ENCODE results near the gene FRMPD4. TPM values are rescaled to one million over a fixed set of nuclear protein-coding genes. Genes with fewer than 3 reads are reported as not detected.

Gene FRMPD4
- total and polyA plus RNA-seq, 10 of the 15 experiments (the other 5 are each of a cell fraction or from before 2014, with no cell fraction given) = not detected

DNA sequence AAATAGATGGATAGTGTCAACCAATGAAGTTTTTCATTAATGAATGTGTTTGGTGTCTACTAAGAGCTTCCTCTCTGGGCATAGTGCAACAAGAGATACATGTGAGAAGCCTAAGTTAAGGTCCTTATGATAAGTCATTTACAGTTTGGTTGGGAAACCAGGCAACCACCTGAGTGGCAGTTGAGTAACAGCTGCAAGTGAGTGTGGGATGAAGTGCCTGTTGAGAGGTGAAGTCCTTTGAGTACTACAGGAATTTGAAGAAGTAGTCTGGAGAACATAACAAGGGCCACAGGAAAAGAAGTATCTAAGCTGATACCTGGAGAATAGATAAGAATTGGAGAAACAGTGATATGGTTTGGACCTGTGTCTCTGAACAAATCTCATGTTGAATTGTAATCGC, 48.5 kb upstream of the FRMPD4 start:
- Histone ChIP-seq H3K27ac (ENCODE audit: control insufficient read depth, insufficient read depth) (no peak overlapping the region), H3K4me1 (ENCODE audit: control insufficient read depth, insufficient read depth, low read length) (no peaks in the 10 kb centered on the region), H3K79me2 (ENCODE audit: control insufficient read depth, insufficient read depth, low read length) (no peaks in the 10 kb centered on the region), H2AFZ (ENCODE audit: control insufficient read depth, low read depth, low read length) (no peak overlapping the region), H3K4me3 (no peak overlapping the region), H3K9ac (ENCODE audit: control insufficient read depth, insufficient read depth, low read length) (no peak overlapping the region), H3K36me3 (ENCODE audit: control insufficient read depth in 2 of 2, insufficient read depth in 2 of 2, low read length in 1 of 2) (no peaks in the 10 kb centered on the region), H3K9me3 (replicated peaks; ENCODE audit: control insufficient read depth, insufficient read depth, low read length) (no peaks in the 10 kb centered on the region), H3K27me3 (replicated peaks in 1 of 2; ENCODE audit: control insufficient read depth in 2 of 2, insufficient read depth in 2 of 2, low read length in 1 of 2) (no peaks in the 10 kb centered on the region), H4K20me1 (ENCODE audit: control insufficient read depth, insufficient read depth) (no peaks in the 10 kb centered on the region), H3K4me2 (ENCODE audit: control insufficient read depth, insufficient read depth) (no peak overlapping the region)
- BruUV-seq (replicated peaks) = no TSS peak
- DNase-seq (ENCODE audit: low read depth, low spot score) (no peak), FAIRE-seq (no peak), ATAC-seq (no peak)
- in situ Hi-C loops (cut with MboI) = loop anchor here (25.0 kb wide), 1 partner anchor 823 kb away; the partner anchor contains the start of gene TLR8
- 60% methylated on average over 1 of the region's 1 CpG for WGBS (ENCODE audit: insufficient coverage, insufficient replicate concordance, low lambda C conversion rate, missing lambda C conversion rate)
- TF ChIP-seq, protein P1, sequence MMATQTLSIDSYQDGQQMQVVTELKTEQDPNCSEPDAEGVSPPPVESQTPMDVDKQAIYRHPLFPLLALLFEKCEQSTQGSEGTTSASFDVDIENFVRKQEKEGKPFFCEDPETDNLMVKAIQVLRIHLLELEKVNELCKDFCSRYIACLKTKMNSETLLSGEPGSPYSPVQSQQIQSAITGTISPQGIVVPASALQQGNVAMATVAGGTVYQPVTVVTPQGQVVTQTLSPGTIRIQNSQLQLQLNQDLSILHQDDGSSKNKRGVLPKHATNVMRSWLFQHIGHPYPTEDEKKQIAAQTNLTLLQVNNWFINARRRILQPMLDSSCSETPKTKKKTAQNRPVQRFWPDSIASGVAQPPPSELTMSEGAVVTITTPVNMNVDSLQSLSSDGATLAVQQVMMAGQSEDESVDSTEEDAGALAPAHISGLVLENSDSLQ (IDR thresholded peaks at IDR 0.05) = no peak
- TF ChIP-seq SMARCA5 (IDR thresholded peaks at IDR 0.05) = no peak
- TF ChIP-seq SUZ12 (IDR thresholded peaks at IDR 0.05; ENCODE audit: unreplicated experiment) = no peak
- no peak for TF ChIP-seq ATF7 (IDR thresholded peaks at IDR 0.05; ENCODE audit: low read depth)
- TF ChIP-seq CHD4 (IDR thresholded peaks at IDR 0.05) = no peak
- TF ChIP-seq NBN (IDR thresholded peaks at IDR 0.05) = no peak
- TF ChIP-seq MYC (IDR thresholded peaks at IDR 0.05; ENCODE audit: insufficient read depth, insufficient read length, insufficient replicate concordance, low read length, severe bottlenecking) = no peak
- TF ChIP-seq TCF7 (IDR thresholded peaks at IDR 0.05; ENCODE audit: borderline replicate concordance) = no peak
- ChIA-PET RAD21 (ENCODE audit: unreplicated experiment) (no interaction called here), SMC1A (ENCODE audit: uncharacterized antibody, unreplicated experiment) (no interaction called here), POLR2A (no interaction called here), CTCF (no interaction called here)
- intact Hi-C loops (cut with micrococcal nuclease; ENCODE audit: unreplicated experiment) = loop anchor here (10.0 kb wide), 1 partner anchor 685 kb away; no protein-coding TSS in a partner anchor

DNA sequence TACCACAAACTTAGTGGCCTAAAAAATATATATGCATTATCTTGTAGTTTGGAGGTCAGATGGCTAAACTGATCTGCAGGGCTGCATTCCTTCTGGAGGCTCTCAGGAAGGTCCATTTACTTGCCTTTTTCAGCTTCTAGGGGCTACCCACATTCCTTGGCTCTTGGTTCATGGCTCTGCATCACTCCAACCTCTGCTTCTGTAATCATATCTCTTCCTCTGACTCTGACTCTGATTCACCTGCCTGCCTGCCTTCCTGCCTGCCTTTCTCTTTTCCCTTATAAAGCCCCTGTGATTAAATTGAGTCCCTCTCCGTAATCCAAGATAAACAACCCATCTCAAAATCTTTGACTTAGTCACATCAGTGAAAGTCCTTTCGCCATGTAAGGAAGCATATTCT, 25.0 kb upstream of the FRMPD4 start:
- Histone ChIP-seq H3K4me2 (ENCODE audit: control insufficient read depth, insufficient read depth) (no peak overlapping the region), H3K27ac (ENCODE audit: control insufficient read depth, insufficient read depth) (no peak overlapping the region), H2AFZ (ENCODE audit: control insufficient read depth, low read depth, low read length) (no peak overlapping the region), H3K36me3 (ENCODE audit: control insufficient read depth in 2 of 2, insufficient read depth in 2 of 2, low read length in 1 of 2) (no peaks in the 10 kb centered on the region), H4K20me1 (ENCODE audit: control insufficient read depth, insufficient read depth) (no peaks in the 10 kb centered on the region), H3K27me3 (replicated peaks in 1 of 2; ENCODE audit: control insufficient read depth in 2 of 2, insufficient read depth in 2 of 2, low read length in 1 of 2) (no peaks in the 10 kb centered on the region), H3K4me1 (ENCODE audit: control insufficient read depth, insufficient read depth, low read length) (no peaks in the 10 kb centered on the region), H3K9me3 (replicated peaks; ENCODE audit: control insufficient read depth, insufficient read depth, low read length) (no peaks in the 10 kb centered on the region), H3K9ac (ENCODE audit: control insufficient read depth, insufficient read depth, low read length) (no peak overlapping the region), H3K4me3 (no peak overlapping the region), H3K79me2 (ENCODE audit: control insufficient read depth, insufficient read depth, low read length) (no peaks in the 10 kb centered on the region)
- in situ Hi-C loops (cut with MboI) (no loop called here), intact Hi-C loops (cut with micrococcal nuclease; ENCODE audit: unreplicated experiment) (no loop called here)
- 10% methylated on average over 2 of the region's 2 CpGs for WGBS (ENCODE audit: insufficient coverage, insufficient replicate concordance, low lambda C conversion rate, missing lambda C conversion rate)
- no peak for DNase-seq (ENCODE audit: low read depth, low spot score)
- ChIA-PET CTCF (no interaction called here), RAD21 (ENCODE audit: unreplicated experiment) (no interaction called here), SMC1A (ENCODE audit: uncharacterized antibody, unreplicated experiment) (no interaction called here), POLR2A (no interaction called here)
- no peak for ATAC-seq
- BruUV-seq (replicated peaks) = no TSS peak
- FAIRE-seq = no peak
- TF ChIP-seq HDAC6 (IDR thresholded peaks at IDR 0.05; ENCODE audit: unreplicated experiment) = no peak
- no peak for TF ChIP-seq HDGF (IDR thresholded peaks at IDR 0.05)
- TF ChIP-seq CBX5 (IDR thresholded peaks at IDR 0.05; ENCODE audit: low read depth) = no peak
- TF ChIP-seq BHLHE40 (IDR thresholded peaks at IDR 0.05; ENCODE audit: borderline replicate concordance in 1 of 2, low read depth in 2 of 2, low read length in 1 of 2) = no peak
- no peak for TF ChIP-seq SREBF1 (IDR thresholded peaks at IDR 0.05; ENCODE audit: low read length)
- TF ChIP-seq CEBPB (IDR thresholded peaks at IDR 0.05; ENCODE audit: borderline replicate concordance in 1 of 2, low read depth in 2 of 2, low read length in 2 of 2) = no peak
- no peak for TF ChIP-seq SIX5 (IDR thresholded peaks at IDR 0.05; ENCODE audit: low read depth, low read length, severe bottlenecking)
- no peak for TF ChIP-seq NR2F1 (conservative IDR thresholded peaks at IDR 0.05)
- TF ChIP-seq, protein P2, sequence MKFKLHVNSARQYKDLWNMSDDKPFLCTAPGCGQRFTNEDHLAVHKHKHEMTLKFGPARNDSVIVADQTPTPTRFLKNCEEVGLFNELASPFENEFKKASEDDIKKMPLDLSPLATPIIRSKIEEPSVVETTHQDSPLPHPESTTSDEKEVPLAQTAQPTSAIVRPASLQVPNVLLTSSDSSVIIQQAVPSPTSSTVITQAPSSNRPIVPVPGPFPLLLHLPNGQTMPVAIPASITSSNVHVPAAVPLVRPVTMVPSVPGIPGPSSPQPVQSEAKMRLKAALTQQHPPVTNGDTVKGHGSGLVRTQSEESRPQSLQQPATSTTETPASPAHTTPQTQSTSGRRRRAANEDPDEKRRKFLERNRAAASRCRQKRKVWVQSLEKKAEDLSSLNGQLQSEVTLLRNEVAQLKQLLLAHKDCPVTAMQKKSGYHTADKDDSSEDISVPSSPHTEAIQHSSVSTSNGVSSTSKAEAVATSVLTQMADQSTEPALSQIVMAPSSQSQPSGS (IDR thresholded peaks at IDR 0.05; ENCODE audit: low read length) = no peak
- no peak for TF ChIP-seq EGR1 (IDR thresholded peaks at IDR 0.05; ENCODE audit: borderline replicate concordance in 1 of 2, low read depth in 2 of 2, low read length in 2 of 2)
- TF ChIP-seq STAT3 (IDR thresholded peaks at IDR 0.05; ENCODE audit: low read depth, low read length) = no peak

All from GM12878 (cell line).